Adrenal gland (tissue), 5 donors: ENCODE measurements around the gene XYLT2.

Experiments used
- POLR2A ChIP-seq, 2 donors: fragments of 450-650 bp; IDR thresholded peaks; one replicate each; pipeline ENCODE4 v1.6.1; 2017; ENCODE audit warnings: antibody characterized with exemption in 2 of 2, mild to moderate bottlenecking in 2 of 2, moderate library complexity in 1 of 2
- TF ChIP-seq, protein P1 (sequence below), 6 experiments: fragments of 450-650 bp in 4 of 6; fragments of 200-600 bp in 2 of 6; sonication (generic) in 1 of 6; IDR thresholded peaks; 1 replicate in 5 of 6; 2 replicates in 1 of 6; pipeline versions ENCODE4 v1.5.1 to v1.8.0; 2016 to 2021; ENCODE audit warnings: antibody characterized with exemption in 6 of 6, mild to moderate bottlenecking in 2 of 6, moderate library complexity in 1 of 6
- donor health status: DM: no; HTN: no; CAD: no.

DNA sequence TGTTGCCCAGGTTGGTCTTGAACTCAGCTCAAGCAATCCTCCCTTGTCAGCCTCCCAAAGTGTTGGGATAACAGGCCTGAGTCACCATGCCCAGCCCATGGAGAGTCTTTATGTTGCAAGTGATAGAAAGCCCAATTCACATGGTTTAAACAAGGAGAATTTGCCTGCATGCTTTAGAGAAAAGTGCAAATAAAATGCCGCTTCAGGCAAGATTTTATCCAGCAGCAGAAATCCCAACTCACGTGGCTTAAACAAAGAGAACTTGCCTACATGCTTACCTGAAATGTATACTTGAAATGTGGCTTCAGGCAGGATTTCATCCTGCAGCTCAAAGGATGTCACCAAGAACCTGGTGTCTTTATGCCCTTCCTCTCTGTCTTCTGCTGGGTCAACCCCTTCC, 28.8 kb upstream of the XYLT2 start:
- no peak for TF ChIP-seq POLR2A (IDR thresholded peaks at IDR 0.05)
- TF ChIP-seq, protein P1, sequence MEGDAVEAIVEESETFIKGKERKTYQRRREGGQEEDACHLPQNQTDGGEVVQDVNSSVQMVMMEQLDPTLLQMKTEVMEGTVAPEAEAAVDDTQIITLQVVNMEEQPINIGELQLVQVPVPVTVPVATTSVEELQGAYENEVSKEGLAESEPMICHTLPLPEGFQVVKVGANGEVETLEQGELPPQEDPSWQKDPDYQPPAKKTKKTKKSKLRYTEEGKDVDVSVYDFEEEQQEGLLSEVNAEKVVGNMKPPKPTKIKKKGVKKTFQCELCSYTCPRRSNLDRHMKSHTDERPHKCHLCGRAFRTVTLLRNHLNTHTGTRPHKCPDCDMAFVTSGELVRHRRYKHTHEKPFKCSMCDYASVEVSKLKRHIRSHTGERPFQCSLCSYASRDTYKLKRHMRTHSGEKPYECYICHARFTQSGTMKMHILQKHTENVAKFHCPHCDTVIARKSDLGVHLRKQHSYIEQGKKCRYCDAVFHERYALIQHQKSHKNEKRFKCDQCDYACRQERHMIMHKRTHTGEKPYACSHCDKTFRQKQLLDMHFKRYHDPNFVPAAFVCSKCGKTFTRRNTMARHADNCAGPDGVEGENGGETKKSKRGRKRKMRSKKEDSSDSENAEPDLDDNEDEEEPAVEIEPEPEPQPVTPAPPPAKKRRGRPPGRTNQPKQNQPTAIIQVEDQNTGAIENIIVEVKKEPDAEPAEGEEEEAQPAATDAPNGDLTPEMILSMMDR (IDR thresholded peaks at IDR 0.05) = no peak
